GOT3 (cell line): ENCODE measurements around the gene RUFY4.
"Not testable (repeated sequence)": the region's sequence is repeated elsewhere in the genome, so short reads cannot be mapped to it uniquely, and the experiment has no call there.

Experiments used
- DNase-seq: peaks from one replicate; lab custom pipeline; 2025; ENCODE audit warnings: mixed read lengths; lab: John Stamatoyannopoulos, UW

RUFY4 gene

DNA sequence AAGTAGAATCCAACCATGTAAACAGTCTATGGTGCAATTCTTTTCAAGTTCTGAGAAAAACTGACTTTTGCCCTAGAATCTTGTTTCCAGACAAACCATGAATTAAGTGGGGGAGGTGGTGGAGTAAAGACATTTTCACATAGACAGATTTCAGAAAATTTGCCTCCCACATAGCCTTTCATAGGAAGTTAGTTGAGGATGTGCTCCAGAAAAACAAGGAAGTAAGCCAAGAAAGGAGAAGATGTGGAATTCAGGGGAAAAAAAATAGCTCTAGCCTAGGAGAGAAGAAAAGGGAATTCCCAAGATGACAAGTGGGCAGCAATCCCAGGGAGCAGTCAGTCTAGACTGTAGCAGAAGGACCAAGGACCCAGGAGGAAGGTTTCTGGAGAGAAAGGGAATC lies 17.4 kb downstream of the RUFY4 start:
- no peak for DNase-seq

GRCh38 chr2:218089259-218089658 lies 20.2 kb downstream of the RUFY4 start:
- no peak for DNase-seq

- no peak for DNase-seq
These were observed 22.7 kb downstream of the RUFY4 start for GRCh38 chr2:218091746-218092145.

DNA sequence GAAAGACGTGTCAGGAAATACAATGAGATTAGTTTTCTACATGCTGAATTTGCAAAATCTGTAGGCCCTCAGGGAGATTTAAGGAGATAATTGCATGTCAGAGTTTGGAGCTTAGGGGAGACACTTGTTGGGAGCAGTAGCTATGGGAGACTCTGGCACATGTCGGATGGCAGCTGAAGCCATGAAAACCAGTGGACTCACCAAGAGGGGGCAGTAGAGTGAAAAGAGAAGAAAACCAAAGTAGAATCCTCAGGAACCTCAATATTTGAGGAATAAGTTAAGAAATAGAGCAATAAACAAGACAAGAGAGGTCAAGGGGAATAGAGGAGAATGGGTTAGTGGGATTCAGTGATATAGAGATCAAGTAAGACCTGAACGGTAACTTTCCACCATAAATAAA lies 24.8 kb downstream of the RUFY4 start:
- no peak for DNase-seq

GRCh38 chr2:218095853-218096252 lies 26.8 kb downstream of the RUFY4 start:
- no peak for DNase-seq

DNA sequence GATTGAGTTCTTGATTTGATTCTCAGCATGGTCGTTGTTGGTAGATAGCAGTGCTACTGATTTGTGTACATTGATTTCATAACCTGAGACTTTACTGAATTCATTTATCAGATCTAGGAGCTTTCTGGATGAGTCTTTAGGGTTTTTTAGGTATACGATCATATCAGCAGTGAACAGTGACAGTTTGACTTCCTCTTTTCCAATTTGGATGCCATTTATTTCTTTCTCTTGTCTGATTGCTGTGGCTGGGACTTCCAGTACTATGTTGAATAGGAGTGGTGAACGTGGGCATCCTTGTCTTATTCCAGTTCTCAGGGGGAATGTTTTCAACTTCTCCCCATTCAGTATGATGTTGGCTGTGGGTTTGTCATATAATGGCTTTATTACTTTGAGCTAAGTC lies 28.9 kb downstream of the RUFY4 start:
- no peak for DNase-seq

DNA sequence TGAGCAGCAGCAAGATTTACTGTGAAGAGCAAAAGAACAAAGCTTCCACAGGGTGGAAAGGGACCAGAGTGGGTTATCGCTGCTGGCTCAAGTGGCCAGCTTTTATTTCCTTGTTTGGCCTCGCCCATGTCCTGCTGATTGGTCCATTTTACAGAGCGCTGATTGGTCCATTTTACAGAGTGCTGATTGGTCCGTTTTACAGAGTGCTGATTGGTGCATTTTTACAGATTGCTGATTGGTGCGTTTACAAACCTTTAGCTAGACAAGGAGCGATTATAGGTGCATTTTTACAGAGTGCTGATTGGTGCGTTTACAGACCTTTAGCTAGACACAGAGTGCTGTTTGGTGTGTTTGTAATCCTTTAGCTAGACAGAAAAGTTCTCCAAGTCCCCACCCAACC lies 39.8 kb downstream of the RUFY4 start:
- DNase-seq = not testable (repeated sequence)

DNA sequence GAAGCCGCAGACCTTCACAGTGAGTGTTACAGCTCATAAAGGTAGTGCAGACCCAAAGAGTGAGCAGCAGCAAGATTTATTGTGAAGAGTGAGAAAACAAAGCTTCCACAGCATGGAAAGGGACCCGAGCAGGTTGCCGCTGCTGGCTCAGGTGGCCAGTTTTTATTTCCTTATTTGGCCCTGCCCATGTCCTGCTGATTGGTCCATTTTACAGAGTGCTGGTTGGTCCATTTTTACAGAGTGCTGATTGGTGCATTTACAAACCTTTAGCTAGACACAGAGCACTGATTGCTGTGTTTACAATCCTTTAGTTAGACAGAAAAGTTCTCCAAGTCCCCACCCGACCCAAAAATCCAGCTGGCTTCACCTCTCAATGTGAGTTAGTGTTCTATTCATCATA lies 52.7 kb downstream of the RUFY4 start:
- not testable (repeated sequence) for DNase-seq

- not testable (repeated sequence) for DNase-seq
These were observed 53.2 kb downstream of the RUFY4 start for GRCh38 chr2:218122286-218122685.

DNA sequence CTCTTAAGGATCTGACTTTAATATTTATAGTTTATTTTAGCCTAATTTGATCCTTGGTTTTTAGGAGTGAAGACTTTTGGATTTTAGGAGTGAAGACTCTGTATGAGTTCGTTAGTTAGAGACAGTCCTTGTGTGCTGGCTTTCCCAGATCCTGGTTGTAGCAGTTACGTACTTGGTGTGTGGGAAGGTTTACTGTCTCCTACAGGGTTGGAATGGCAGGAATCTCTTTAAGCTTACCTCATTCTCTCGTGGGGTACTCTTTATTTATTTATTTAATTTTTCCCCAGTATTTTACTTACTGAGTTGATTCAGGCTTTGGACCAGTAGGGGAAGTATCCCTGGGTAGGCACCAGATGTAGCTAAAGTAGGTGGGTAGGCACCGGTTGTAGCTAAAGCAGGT lies 54.9 kb downstream of the RUFY4 start:
- DNase-seq = no peak

GRCh38 chr2:218125095-218125494 lies 56.0 kb downstream of the RUFY4 start:
- no peak for DNase-seq

DNA sequence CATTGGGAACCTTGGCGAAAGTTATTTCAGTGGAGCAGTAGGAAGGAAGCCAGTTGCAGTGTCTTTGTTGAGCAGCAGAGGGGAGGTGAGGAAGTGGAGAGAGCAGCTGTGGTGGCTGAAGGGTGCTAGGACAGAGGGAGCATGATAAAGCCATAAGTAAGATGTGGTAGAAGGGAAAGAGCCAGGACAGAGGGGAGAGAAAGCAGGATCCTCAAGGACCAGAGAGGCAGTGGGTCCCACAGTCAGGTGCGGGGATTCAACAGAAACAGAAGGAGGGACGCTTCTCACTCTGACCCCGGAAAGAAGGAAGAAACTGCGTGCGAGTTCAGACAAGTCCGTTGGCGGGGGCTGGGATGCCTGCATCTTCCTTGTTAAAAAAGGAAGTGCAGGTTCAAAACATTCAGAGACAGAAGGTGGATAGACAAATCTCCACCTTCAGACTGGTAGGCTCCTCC lies 56.6 kb downstream of the RUFY4 start, which contains the start of gene CXCR2:
Gene CXCR2 (plus strand): TSS at position 403 of the 455 bp plus-strand sequence. CDS start 8,774 bp downstream, outside the sequence.
- DNase-seq = no peak

- DNase-seq = no peak
These were observed 58.9 kb downstream of the RUFY4 start for GRCh38 chr2:218127929-218128455.

- no peak for DNase-seq
These were observed 59.9 kb downstream of the RUFY4 start for GRCh38 chr2:218128781-218129457.

DNA sequence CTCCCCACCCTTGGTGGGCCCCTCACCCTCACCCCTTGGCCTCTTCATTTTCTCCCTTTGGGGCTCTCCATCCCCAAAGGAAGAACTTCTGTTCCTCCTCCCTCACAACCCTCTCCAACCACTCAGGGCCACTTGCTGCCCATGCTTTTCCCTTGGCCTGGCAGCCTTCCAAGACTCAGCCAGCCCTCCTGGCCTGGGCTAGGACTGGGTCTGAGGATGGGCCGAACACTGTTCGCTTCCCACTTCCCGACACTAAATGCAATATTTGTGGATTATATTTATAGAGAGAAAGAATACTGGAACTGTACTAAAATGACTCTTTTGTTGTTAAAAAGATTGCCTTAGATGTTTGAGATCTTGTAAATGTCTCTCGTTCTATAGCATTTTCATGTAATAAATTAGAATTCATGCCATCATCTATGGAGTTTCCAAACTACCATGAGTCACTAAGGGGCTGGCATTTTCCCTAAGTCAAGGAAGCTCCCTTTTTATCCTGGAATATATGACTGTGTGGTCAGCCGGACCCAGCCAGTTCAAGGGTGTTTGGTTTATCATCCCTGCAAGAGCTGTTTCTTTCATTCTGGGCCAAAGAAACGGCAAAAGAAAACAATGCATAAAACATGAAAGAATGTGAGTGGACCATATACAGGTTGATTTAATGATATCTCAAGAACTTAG lies 60.5 kb downstream of the RUFY4 start:
- DNase-seq = no peak

GRCh38 chr2:218130377-218130776 lies 61.3 kb downstream of the RUFY4 start:
- DNase-seq = no peak

DNA sequence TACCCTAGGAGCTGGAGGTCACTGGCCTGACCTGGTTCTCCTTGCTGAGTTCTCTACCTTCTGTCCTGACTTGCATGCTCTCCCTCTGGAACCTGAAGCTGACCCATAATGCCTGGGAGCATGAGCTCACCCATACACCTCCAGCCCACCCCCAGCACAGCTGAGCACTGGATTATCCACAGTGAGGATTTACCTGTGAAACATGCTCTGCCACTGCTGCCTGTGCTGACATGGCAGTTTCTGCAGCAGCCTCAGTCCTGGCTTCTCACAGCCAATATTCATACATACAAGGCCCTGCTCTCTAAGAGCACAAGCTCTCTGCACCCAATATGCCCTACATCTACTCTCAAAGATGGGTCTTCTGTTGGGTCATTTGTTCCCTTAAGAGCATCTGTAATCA lies 61.8 kb downstream of the RUFY4 start:
- DNase-seq = no peak

- no peak for DNase-seq
These were observed 68.5 kb downstream of the RUFY4 start for GRCh38 chr2:218137514-218137913.

GRCh38 chr2:218138047-218138446 lies 69.0 kb downstream of the RUFY4 start:
- no peak for DNase-seq
